Heart right ventricle (tissue), 16 donors: ENCODE results near the gene PSMB10. TPM values are rescaled to one million over a fixed set of nuclear protein-coding genes. Genes with fewer than 3 reads are reported as not detected.
A peak's percentile ranks its signal among the peaks of the same experiment; 100 is the strongest.

Experiments used
- ATAC-seq, 8 donors: fragments of 200-7000 bp; cut with Tn5 transposase; one replicate each; pipeline ENCODE4 v1.9.1; 2020; ENCODE audit warnings: mild to moderate bottlenecking in 8 of 8, moderate library complexity in 8 of 8, moderate number of reproducible peaks in 1 of 8
- DNase-seq, 2 donors: peaks; one replicate each; pipeline ENCODE4 v3.0.0-alpha.2; 2020
- H3K27ac ChIP-seq, 10 donors: fragments of 200-600 bp; sonication (generic) in 2 of 10; one replicate each; pipeline versions ENCODE4 v1.5.0 to v1.8.0; 2020 to 2022; ENCODE audit warnings: mild to moderate bottlenecking in 3 of 10
- H3K27me3 ChIP-seq, 7 donors: fragments of 200-600 bp; one replicate each; pipeline ENCODE4 v1.8.0; 2021 to 2022; ENCODE audit warnings: mild to moderate bottlenecking in 2 of 7
- H3K36me3 ChIP-seq, 9 donors: fragments of 200-600 bp; sonication (generic) in 1 of 9; one replicate each; pipeline versions ENCODE4 v1.5.0 to v1.8.0; 2020 to 2022; ENCODE audit warnings: mild to moderate bottlenecking in 2 of 9
- H3K4me1 ChIP-seq, 9 donors: fragments of 200-600 bp; sonication (generic) in 1 of 9; one replicate each; pipeline versions ENCODE4 v1.5.0 to v1.8.0; 2020 to 2022; ENCODE audit warnings: mild to moderate bottlenecking in 4 of 9
- H3K4me3 ChIP-seq, 10 donors: fragments of 200-600 bp; sonication (generic) in 2 of 10; one replicate each; pipeline versions ENCODE4 v1.5.0 to v1.8.0; 2020 to 2022; ENCODE audit warnings: mild to moderate bottlenecking in 7 of 10, moderate library complexity in 2 of 10
- H3K9me3 ChIP-seq, 11 donors: fragments of 200-600 bp in 10 of 11; sonication (generic) in 2 of 11; one replicate each; pipeline versions ENCODE4 v1.5.0 to v1.8.0; 2013 to 2022; ENCODE audit warnings: mild to moderate bottlenecking in 2 of 11, control low read depth in 1 of 11, moderate library complexity in 1 of 11
- CTCF ChIP-seq, 9 donors: fragments of 200-600 bp; sonication (generic) in 2 of 9; IDR thresholded peaks; one replicate each; pipeline versions ENCODE4 v1.5.0 to v1.8.0; 2021 to 2022; ENCODE audit warnings: antibody characterized with exemption in 9 of 9, mild to moderate bottlenecking in 5 of 9, moderate library complexity in 1 of 9
- WGBS, 2 donors: extraction: QIAGEN DNeasy Blood & Tissue Kit; methylation state at CpG; one replicate each; pipeline ENCODE4 v1.1.7; 2013; ENCODE audit warnings: inconsistent platforms in 1 of 2; 5-methylcytosine and 5-hydroxymethylcytosine counted together
- intact Hi-C, 10 donors: fragments of 100-400 bp; cut with DNase I; formaldehyde crosslinking; loops; one replicate each; pipeline versions ENCODE4 v1.11.1 to v1.14.2; 2022
- polyA plus RNA-seq, 2 donors: library from polyadenylated mRNA; stranded (reverse); fragments of 200-250 nt; gene quantifications; one replicate each; pipeline ENCODE4 v1.2.3, GENCODE V29; 2013
- total RNA-seq, 10 donors: library from RNA; stranded (reverse); fragmentation: NEBNext Ultra II Directional in 3 of 10; extraction: Animal tissue kit (Norgen Biotek cat#: 25700) in 3 of 10; gene quantifications; one replicate each; pipeline versions ENCODE4 v1.2.1 to v1.2.4, GENCODE V29; 2021 to 2023
- donor health status: Arrhythmogenic right ventricular cardiomyopathy.
- donor health status: ischemic (EF 13 %, LVEDD 7.1; RV severe dilation, severe dysfunction).
- donor health status: healthy with polysubstance abuse.
- donor health status: DM: no; HTN: yes; CAD: no.
- donor health status: DM: no; HTN: no; CAD: no.
- donor health status: ischemic (EF 25% LVEDD 6.9; RV normal size, moderate dysfunction).
- donor health status: ischemic (EF 25% LVEDD 5.7; RV mildly dilated, moderate dysfunction).
- donor health status: healthy.
- donor health status: DM: yes; HTN: yes; CAD: no.
- donor health status: Ischemic cardiomyopathy.
- donor health status: ischemic (EF 35%, LVEDD 5.7; RV mildly dilated, moderate dysfunction).
- donor health status: nonischemic (EF 11% LVEDD 7.7; RV severe dilation, severe dysfunction).
- donor health status: DM: yes; HTN: yes; CAD: no.
- donor health status: PGD.
- donor health status: ischemic (EF 29% LVEDD 5.4; RV normal size, mild dysfunction).
- donor health status: nonischemic (EF 23%, LVEDD 6.1; RV moderate dilation, normal function).

PSMB10 gene
- total and polyA plus RNA-seq, 12 donors, result 48.9 to 170 (median 63.6) TPM

GRCh38 chr16:67967183-67967957 is 30.7 kb upstream of the PSMB10 start:
- ATAC-seq (no peak), DNase-seq (peak in 1 of 2 donors; percentile 24)
- H3K4me3 ChIP-seq, result peak overlapping the region; percentile 63 to 100 (median 94)
- peaks cover 0 to 26% (median 4%) of the 10 kb centered on the region in 9 donors for H3K36me3 ChIP-seq
- no peaks in the 10 kb centered on the region for H3K9me3 ChIP-seq
- no peaks in the 10 kb centered on the region for H3K27me3 ChIP-seq
- peaks cover 43 to 64% (median 50%) of the 10 kb centered on the region in 9 donors for H3K4me1 ChIP-seq
- peak overlapping the region; percentile 94 to 100 (median 100) for H3K27ac ChIP-seq
- whole genome bisulfite sequencing, 2 donors, result 3 to 4% methylated on average over 18 of the region's 18 CpGs
- no peak for TF ChIP-seq CTCF (IDR thresholded peaks at IDR 0.05)
- intact Hi-C loops, result loop anchor here in 1 of 10 donors (2.0 kb wide), 1 partner anchor 31 kb away; the partner anchor contains the start of gene PSMB10

- Histone ChIP-seq H3K27ac (peak overlapping the region; percentile 48 to 100 (median 100)), H3K27me3 (no peaks in the 10 kb centered on the region), H3K36me3 (peaks cover 0 to 33% (median 11%) of the 10 kb centered on the region in 9 donors), H3K4me3 (peak overlapping the region; percentile 63 to 100 (median 94)), H3K4me1 (peaks cover 50 to 71% (median 58%) of the 10 kb centered on the region in 9 donors), H3K9me3 (no peaks in the 10 kb centered on the region)
- WGBS, 2 donors, result 30 to 34% methylated on average over 3 of the region's 3 CpGs
- DNase-seq (peak; percentile 37 to 53), ATAC-seq (peak in 5 of 8 donors; percentile 11 to 32 (median 11))
- intact Hi-C loops, result loop anchor here in 1 of 10 donors (2.0 kb wide), 1 partner anchor 30 kb away; the partner anchor contains the start of gene PSMB10
- TF ChIP-seq CTCF (IDR thresholded peaks at IDR 0.05), result no peak
Observed at GRCh38 chr16:67966549-67967182, 30.0 kb upstream of the PSMB10 start.

GRCh38 chr16:67965668-67966548 is 29.3 kb upstream of the PSMB10 start:
- Histone ChIP-seq H3K27me3 (no peaks in the 10 kb centered on the region), H3K36me3 (peaks cover 0 to 40% (median 19%) of the 10 kb centered on the region in 9 donors), H3K4me3 (peak overlapping the region in 9 of 10 donors; percentile 63 to 100 (median 95)), H3K4me1 (peaks cover 57 to 79% (median 65%) of the 10 kb centered on the region in 9 donors), H3K9me3 (no peaks in the 10 kb centered on the region), H3K27ac (peak overlapping the region; percentile 48 to 100 (median 100))
- intact Hi-C loops, result loop anchor here in 1 of 10 donors (2.0 kb wide), 1 partner anchor 29 kb away; the partner anchor contains the start of gene PSMB10
- WGBS, 2 donors, result 36% methylated on average over 11 of the region's 11 CpGs
- ATAC-seq (peak in 2 of 8 donors; percentile 7 to 13), DNase-seq (no peak)
- TF ChIP-seq CTCF (IDR thresholded peaks at IDR 0.05), result no peak
